Activated CD8-positive, alpha-beta memory T cell treated with anti-CD3 and anti-CD28 coated beads, Interleukin-2, amount 50 U/mL, for 4 hours (primary cell): ENCODE data around the gene NOC2L.
"Not testable (repeated sequence)": the region's sequence is repeated elsewhere in the genome, so short reads cannot be mapped to it uniquely, and the experiment has no call there.

ENCODE experiments used
- DNase-seq: peaks from one replicate; pipeline ENCODE4 v3.0.0-alpha.2; 2020

NOC2L gene

DNA sequence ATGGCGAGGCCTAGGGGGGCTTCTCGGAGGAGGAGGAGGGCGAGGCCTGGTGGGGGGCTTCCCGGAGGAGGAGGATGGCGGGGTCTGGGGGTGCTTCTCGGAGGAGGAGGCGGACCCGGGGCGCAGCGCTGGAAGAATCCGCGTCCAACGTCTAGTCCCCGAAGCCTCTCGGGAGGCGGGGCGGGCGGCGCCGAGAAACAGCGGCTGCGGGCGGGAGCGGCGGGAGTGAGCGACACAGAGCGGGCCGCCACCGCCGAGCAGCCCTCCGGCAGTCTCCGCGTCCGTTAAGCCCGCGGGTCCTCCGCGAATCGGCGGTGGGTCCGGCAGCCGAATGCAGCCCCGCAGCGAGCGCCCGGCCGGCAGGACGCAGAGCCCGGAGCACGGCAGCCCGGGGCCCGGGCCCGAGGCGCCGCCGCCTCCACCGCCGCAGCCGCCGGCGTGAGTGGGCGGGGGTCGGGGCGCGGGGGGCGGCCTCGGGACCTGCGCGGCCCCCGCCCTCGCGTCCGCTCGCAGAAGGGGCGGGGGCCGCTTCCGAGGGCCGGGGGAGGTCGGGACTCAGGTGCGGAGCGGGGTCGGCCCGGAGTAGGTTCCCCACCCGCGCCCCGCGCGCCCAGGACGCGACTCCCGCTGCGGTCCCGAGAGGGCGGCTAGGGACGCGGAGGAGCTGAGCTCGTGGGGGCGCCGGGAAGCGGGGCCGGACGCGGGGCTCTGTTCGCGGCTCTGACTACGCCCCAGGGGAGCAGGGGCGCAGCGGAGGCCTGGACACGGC, 1.5 kb upstream of the NOC2L start, which contains the start of gene KLHL17:
Gene KLHL17 (plus strand): TSS at position 222 of the 769 bp plus-strand sequence. CDS start 110 bp downstream, at position 332.
- DNase-seq: peak; percentile 81

DNA sequence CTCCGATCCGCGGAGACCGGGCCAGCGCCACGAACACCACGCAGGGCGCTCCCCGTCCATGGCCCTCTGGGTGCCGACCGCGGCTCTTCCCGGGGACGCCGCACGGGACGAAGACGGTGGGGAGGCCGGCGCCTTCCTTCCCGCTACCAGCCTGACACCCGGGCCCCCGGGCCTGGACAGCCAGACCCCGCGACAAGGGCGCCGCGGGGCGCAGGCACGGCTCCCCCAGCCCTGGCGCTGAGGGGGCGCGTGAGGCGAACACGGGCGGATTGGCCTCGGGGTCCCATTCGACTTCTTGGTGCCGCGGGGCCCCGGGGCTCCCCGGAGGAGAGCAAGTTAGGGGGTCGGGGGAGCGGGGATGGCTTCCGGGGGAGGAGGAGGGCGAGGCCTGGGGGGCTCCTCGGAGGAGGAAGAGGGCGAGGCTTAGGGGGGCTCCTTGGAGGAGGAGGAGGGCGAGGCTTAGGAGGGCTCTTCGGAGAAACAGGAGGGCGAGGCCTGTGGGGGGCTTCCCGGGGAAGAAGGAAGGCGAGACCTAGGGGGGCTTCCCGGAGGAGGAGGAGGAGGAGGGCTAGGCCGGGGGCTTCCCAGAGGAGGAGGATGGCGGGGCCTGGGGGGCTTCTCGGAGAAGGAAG, 791 bp upstream of the NOC2L start:
- DNase-seq: no peak

DNA sequence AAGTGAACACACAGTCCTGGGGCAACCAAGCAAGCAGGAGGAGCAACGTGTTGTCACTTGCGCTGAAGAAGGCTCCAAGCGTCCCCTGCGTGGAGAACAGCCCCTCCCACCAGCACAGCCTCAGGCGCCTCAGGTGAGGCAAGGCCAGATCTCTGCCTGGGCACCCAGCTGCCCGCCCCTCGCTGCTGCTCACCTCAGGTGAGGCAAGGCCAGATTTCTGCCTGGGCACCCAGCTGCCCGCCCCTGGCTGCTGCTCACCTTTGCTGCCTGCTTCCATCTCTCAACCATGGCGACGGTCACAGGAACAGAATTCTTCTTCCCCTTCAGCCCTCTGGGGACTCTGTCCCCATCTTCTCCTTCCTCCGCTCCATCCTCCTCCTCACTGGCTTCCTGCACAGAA, 2.4 kb downstream of the NOC2L start:
- no peak for DNase-seq

DNA sequence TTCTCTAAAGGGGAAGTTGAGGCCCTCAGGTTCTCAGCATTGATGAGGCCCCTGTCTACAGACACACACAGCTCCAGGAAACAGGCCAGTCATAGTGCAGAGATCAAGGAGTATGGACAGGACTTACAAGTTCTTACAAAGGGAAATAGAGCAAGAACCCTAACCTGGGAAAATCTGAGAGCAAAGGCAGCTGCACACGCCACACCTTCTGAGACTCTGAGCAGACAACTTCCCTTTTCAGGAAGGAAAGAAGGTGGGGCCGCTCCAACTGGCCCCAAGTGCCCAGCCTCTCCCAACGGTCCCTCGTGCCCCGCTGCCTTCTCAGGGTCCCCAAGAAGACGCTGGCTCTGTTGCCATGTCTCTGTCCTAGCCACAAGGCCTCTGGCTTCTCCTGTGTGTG, 3.6 kb downstream of the NOC2L start:
- no peak for DNase-seq

DNA sequence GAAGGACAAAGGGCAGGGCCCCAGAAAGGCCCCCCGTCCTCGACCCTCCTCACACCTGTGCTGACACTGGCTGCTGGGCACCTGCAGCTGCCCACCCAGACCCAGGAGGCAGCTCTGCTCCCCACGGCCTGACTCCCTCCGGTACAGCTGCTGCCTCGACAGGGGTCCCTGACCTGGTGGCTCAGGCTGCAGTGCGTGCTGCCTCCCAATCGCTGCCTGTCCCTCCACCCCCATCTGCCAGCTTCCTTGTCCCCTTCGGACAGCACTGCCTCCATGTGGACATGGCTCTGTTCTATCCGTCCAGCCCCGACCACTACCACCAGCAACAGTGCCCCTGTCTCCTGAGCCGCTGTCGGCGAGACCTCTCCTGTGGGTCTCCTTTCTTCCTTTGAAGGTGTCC, 4.1 kb downstream of the NOC2L start:
- DNase-seq: no peak

DNA sequence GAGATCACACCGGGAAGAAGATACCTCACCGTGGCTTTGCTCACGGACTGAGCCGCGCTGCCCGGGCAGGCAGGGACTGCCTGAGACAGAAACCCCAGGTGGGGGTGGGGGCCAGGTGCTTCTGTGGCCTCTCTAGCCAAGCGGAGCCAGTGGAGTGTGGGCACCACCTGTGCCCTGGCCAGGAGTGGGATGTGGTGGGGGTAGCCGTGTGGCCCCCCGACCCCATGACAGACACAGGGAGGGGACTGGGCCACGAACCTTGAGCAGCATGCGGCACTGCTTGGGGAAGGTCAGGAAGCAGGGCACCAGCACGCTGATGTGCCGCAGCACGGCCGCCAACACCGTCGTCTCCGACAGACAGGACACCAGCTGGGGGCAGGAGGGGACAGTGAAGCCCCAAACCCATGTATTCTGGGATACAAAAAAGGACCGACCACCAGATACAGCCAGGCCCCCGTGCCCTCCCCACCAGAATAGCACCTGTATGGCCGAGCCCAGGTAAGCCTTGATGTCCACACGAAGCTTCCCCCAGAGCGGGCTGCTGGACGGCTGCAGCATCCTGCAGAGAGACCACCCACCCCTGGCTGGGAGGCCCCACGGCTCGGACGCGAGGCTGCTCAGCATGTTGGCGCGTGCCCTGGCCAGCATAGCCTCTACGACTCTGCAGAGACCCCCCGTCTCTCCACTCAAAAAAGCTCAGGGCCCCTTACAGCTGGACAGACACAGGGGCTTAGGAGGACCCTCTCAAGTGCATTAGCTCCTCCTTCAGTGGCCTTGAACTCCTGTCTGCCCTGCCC, 5.3 kb downstream of the NOC2L start:
- DNase-seq: no peak

DNA sequence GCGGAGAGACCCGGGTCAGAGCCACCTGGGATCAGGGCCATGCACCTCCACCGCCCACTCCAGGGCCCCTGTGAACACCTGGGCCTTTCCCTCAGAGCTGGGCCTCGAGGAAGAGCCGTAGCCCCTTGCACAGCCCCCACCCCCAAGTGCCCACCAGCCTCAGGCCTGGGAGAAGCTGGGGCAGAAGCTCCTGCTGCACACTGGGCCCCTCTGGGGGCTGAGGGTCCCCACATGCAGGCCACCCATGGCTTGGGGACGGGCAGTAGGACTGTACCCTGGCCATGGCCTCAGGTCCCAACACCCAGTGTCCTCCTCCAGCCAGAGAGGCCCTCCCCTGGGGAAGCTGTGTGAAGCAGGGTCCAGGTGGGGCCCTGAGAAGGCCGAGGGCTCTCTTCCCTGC, 6.5 kb downstream of the NOC2L start:
- DNase-seq: no peak

DNA sequence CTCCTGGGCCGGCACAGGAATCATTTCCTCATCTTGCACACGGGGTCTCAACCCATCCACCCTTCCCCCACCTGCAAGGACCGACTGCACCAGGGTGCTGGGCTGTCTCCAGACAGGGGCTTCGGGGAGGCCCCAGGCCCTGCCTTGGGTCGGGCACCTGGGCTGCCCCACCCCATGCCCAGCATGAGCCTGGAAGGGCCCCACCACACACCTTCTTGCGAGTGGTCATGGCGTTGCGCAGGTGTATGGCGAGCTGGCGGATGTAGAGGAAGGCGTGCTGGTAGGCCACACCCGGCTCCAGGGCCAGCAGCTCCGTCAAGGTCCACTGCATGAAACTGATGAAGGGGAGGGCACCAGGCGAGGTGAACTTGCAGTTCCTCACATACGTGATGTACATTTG, 6.9 kb downstream of the NOC2L start:
- no peak for DNase-seq

DNA sequence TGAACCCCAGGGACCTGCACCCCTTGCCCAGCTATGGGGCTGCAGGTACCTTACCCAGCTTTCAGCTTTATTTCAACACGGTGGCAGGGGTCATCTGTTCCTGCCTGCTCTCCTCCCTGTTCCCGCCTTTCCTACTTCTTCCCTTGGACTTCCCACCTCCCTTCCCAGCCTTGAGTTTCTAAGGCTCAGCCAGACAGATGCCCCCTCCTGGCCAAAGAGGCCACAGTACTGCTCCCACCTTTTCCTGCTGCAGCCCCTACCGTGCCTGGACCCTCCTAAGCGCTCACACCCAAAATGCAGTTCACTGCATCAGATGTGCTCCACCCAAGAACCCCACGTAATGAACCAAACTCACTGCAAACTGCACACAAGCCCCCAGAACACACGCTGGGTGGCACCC, 7.7 kb downstream of the NOC2L start:
- DNase-seq: no peak

DNA sequence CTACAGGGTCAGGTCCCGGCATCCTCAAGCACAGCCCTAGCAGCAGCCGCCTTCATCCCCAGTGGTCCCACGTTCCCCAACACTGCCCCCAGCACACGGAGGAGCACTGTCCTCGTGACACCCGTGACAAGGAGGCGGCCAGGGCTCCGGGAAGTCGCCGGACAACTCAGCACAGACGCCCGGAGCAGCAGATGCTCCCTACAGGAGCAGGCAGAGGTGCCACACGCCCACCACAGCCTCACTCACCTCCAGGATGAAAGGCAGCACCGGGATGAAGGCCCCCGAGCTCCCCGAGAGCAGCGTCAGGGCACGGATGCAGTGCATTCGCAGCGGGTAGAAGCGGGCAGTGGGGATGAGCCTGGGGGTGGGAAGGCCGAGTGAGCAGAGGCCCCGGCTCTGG, 8.2 kb downstream of the NOC2L start:
- DNase-seq: no peak

DNA sequence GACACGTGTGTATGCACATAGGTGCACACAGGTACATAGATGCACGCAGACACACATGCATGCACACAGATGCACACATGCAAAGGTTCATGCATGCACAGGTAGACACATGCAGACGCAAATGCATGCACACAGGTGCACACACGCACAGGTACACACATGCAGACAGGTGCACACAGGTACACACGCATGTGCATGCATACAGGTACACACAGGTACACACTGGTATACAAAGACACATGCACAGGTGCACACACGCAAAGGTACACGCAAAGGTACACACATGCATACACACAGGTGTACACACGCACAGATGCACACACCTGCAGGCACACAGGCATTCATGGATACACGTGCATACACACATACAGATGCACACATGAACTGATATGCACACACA, 8.8 kb downstream of the NOC2L start:
- DNase-seq: no peak

DNA sequence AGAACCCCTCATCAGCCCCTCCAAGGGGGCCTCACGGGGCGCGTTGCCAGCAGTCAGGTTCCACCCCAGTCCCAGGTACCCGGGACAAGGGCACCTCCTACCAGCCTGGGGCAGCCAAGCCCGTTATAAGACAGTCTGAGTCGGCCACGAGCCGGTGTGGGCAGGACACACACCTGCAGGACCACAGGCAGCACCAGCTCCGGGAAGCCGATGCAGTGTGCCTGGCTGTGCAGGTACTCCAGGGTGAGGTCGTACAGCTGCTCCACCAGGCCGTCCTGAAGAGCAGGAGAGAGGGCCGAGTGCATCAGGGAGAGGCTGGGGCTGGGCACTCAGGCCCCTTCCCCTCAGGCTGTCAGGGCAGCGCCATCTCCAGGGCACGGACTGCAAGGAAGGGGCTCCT, 11.1 kb downstream of the NOC2L start:
- no peak for DNase-seq

DNA sequence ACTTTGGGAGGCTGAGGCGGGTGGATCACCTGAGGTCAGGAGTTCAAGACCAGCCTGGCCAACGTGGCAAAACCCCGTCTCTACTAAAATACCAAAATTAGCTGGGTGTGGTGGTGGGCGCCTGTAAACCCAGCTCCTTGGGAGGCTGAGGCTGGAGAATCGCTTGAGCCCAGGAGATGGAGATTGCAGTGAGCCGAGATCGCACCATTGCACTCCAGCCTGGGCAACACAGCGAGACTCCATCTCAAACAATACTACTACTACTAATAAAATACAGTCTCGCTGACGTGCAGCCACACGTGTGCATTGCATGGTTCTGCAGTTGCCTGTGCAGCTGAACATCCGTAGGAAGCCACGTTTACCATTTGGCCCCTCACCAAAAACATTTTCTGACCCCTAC, 12.2 kb downstream of the NOC2L start:
- not testable (repeated sequence) for DNase-seq

DNA sequence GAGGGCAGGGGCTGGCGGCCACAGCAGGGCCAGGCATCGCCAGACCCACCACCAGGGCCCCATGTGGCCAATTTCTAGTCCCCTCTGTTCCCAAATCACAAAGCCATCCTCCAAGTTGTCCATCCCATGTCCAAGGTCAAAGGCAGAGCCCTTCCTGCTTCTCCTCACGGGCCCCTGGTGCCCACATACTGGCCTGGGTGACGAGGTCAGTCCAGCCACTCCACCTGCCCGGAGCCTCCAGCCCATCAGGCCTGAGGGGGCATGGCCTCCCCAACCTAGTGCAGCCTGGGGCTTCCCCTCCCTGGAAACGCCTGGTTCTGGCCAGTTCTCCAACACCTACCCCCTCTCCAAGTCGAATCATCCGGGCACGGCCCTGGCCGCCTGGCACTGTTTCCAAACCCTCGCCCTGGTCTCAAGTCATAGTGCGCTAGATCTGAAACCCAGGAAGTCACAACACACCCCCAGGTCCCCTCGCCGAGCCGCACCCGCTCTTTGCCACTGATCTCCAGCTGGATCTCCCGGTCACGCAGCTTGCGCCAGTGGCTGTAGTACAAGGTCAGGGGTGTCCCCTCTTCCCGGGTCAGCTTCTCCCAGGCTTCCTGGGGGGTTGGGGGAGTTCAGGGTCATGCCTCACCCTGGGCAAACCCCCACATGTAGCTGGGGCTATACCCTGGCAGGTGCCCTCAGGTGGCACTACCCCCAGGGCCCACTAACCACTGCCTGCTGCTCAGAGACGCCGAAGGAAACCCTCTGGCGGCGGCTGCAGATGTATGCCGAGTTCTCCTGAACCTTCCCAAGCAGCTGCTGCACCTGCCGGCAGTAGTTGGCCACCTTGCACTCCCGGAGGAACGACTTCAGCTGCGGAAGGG, 13.1 kb downstream of the NOC2L start:
- no peak for DNase-seq

DNA sequence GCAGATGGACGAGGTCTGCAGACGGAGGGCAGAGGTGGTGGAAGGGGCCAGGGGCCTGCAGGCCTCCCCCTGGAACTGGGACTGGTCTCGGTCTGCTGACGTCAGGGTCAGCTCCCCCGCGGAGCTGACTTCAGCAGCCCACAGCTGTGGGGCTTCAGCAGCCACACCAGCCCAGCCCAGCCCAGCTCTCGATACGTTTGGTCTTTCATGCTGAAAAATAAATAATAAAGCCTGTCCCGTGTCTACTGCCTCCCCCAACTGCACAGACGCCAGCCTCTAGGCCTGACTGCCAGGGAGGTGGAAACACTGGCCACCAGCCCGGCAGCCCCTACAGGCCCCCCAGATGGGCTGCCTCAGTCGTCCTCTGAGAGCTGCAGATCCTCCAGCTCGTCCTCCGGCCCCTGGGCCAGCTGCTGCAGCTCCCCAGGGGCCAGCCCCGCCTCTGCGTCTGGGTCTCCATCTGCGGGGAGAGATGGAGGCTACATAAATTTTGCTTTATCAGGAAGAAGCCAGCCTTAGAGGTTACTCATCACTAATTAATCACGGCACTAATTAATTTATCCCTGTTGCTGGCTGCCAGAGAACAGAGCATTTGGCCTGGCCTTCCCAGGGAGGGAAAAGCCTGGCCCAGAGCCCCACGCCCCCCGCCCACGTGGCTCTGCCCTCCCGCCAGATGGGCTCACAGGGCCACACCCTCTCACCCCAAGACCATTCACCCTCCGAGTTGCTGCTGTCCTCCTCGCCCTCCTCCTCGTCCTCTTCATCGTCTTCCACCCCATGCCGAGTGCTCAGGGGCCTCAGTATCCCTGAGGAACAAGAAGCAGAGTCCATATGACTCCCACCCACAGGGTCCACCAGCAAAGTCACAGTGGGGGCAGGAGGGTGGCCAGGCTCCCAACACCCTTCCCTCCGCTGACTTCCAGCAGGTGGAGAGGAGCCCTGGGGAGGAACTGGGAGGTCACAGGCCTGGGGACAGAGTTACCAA, 14.4 kb downstream of the NOC2L start:
- DNase-seq: no peak

DNA sequence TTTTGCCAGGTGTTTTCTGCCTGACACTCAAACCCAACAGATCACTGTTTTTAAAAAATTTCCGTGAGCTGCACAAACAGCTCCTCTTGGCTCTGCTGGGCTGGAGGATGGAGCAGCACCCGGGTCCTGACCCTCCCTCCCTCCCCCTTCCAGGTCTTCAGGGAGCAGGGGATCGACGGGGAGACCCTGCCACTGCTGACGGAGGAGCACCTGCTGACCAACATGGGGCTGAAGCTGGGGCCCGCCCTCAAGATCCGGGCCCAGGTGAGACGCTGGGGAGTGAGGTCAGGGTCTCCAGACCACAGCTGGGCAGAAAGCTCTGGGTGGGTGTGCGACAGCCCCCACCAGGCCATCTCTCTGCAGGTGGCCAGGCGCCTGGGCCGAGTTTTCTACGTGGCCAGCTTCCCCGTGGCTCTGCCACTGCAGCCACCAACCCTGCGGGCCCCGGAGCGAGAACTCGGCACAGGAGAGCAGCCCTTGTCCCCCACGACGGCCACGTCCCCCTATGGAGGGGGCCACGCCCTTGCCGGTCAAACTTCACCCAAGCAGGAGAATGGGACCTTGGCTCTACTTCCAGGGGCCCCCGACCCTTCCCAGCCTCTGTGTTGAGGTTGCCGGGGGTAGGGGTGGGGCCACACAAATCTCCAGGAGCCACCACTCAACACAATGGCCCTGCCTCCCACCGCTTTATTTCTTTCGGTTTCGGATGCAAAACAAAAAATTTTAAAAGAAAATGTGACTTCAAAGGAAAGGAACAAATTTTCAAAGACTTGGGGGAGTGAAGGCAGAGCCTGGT, 15.3 kb downstream of the NOC2L start:
- DNase-seq: no peak

DNA sequence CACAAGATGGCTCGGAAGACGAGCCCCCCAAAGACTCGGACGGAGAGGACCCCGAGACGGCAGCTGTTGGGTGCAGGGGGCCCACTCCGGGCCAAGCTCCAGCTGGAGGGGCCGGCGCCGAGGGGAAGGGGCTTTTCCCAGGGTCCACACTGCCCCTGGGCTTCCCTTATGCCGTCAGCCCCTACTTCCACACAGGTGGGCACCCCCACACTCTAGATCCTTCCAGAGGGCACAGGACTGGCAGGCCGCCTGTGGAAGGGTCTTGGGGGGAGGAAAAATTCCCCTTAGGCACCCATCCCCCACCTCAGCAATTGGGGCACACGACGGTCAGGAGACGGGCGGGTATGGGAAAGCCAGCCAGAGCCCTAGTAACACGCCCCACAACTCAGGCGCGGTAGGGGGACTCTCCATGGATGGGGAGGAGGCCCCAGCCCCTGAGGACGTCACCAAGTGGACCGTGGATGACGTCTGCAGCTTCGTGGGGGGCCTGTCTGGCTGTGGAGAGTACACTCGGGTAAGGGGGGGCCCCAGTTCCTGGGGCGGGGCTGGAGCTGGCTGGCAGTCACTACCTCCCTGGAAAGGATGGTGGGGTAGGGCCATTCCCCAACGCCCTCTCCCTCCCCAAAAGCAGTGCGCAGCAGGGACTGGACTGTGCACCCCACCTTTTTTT, 16.1 kb downstream of the NOC2L start:
- DNase-seq: no peak

DNA sequence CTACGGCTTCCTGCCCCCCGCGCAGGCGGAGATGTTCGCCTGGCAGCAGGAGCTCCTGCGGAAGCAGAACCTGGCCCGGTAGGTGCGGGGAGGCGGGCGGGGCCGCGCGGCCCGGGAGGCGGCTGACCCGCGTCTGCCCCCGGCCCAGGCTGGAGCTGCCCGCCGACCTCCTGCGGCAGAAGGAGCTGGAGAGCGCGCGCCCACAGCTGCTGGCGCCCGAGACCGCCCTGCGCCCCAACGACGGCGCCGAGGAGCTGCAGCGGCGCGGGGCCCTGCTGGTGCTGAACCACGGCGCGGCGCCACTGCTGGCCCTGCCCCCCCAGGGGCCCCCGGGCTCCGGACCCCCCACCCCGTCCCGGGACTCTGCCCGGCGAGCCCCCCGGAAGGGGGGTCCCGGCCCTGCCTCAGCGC, 16.6 kb downstream of the NOC2L start:
- DNase-seq: no peak

DNA sequence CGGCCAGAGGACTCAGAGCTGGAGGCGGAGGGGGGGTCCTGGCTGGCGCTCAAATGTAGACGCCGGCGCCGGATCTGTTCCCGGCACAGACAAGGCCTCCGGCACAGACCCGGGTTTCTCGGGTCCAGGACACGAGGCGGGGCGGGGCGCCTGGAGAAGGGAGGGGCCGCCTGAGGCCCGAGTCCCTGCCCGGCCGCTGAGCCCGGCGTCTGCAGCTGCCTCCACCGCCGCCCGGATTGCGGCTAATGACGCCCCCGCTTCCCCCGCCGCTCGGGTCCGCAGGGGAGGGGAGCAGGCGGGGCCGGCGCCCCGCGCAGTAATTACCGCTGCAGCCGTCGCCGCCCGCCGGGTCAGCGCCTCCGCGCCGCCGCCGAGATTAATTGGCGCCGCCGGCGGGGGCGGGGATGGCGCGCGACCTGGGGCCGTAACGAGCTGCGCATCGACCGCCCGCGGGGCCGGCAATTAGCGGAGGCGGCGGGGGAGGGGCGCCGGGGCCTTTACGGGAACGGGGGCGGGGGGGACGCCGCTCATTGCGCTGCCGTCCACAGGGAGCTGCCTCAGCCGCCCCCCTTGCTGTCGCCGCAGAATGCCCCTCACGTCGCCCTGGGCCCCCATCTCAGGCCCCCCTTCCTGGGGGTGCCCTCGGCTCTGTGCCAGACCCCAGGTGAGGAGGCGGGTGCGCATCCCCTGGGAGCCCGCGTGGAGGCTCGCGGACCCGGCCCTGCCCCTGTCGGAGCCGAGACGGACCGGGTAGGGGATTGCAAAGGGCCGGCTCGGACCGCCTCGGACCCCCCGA, 17.3 kb downstream of the NOC2L start:
- no peak for DNase-seq
